Astrocyte (in vitro differentiated cells and primary cell): ENCODE data around the gene GPC5.

ENCODE experiments used
- CTCF ChIP-seq: IDR thresholded peaks from 2 replicates; pipeline ENCODE4 v1.5.1; 2011; ENCODE audit warnings: low read depth, mild to moderate bottlenecking, inconsistent platforms, low read length, moderate library complexity; ENCODE audit not compliant: insufficient read depth
- EZH2 ChIP-seq: IDR thresholded peaks from 2 replicates; pipeline ENCODE4 v1.6.1; 2012; ENCODE audit warnings: mild to moderate bottlenecking, low read length, inconsistent platforms; ENCODE audit not compliant: insufficient read depth

DNA sequence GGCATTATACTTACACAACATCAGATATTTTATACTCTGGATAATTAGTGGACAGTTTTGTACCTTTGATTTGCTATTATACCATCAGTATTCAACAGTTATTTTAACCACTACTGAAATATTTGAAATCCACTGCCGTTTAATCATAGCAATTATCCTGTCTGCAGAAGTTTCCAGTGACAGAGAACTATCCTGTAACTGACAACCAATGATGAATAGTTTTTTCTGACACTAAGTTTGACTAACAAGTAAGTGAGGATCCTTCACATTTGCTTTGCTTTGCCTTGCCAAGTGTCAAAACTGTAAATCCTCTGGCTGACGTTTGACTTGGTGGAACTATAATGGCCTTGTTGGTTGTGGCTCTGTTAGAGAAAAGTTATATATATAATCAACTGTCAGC, 410.7 kb downstream of the GPC5 start:
- TF ChIP-seq CTCF (no peak), EZH2 (no peak)
